T1000 (cell line): ENCODE measurements around the gene PDE4D.

Experiments used
- DNase-seq: peaks from one replicate; lab custom pipeline; 2025; ENCODE audit warnings: mixed read lengths; lab: John Stamatoyannopoulos, UW

The PDE4D gene

DNA sequence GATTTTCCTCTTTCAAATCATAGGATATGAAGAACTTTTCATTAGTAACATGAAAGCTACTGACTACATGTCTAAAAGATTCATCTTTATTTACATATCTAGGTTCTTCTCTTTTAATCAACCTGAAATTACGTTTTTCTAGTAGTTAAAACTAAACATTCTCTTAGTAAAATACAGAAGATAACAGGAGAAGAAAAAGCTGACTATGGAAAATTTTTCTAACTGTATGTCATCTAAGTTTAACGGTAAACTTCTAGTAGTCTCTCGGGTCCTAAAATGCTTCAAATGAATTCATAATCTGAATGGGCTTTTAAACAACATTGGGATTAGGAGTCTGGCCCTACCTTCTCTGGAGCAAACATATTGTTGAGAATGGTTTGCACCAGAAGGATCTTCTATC, 151.9 kb downstream of the PDE4D start:
- no peak for DNase-seq

DNA sequence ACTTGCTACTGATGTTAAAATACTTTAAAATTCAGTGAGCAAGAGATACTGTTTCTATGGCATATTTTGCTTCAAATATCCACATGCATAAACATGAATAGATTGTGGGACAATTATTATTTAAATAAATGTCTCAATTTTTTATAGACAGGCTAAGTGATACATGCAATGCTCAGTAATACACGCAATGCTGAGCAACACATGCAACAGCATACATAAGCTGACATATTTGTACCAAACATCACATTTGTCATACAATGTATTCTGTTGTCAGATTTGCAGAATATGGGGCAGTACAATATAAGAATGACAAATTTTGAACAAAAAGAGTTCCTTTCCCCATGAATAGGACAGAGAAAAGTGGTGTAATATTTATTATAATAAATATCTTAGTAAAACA, 155.5 kb downstream of the PDE4D start:
- no peak for DNase-seq

DNA sequence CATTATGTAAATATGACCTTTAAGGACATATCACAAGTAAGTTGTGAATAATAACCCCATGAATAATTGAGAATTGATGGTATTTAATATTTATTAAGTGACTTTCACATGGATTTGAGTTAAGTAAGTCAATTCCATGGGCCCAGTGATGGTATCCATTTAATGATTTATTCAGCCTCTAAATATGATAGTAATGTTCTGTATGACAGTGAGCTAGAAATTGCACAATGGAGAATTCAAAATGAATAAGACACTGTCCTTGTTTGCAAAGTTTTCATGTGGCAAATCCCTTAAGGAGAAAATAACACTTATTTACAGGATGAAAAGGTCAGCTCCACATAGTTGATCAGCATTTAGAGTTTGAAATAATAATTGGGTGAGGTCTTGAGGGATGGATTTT, 160.7 kb downstream of the PDE4D start:
- no peak for DNase-seq

GRCh38 chr5:59732301-59732700, 161.2 kb downstream of the PDE4D start:
- DNase-seq, result no peak

DNA sequence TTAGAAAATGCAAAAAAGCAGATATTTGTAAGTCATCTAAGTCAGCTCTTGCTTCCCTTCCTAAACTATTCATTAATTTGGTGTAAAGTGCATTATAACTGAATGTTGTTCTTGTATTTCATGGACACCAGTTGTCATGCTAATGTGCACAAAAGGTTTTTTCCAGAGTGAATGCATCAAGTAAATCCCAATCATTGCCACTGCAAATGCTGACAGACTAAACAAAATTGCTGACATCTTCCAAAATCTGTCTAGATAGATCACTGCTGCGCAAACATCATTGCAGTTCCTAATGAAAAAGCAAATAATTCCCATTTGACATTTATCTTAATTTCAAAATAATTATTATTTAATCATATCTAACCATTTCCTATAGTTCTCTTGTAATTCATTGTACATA, 161.7 kb downstream of the PDE4D start:
- DNase-seq, result no peak

DNA sequence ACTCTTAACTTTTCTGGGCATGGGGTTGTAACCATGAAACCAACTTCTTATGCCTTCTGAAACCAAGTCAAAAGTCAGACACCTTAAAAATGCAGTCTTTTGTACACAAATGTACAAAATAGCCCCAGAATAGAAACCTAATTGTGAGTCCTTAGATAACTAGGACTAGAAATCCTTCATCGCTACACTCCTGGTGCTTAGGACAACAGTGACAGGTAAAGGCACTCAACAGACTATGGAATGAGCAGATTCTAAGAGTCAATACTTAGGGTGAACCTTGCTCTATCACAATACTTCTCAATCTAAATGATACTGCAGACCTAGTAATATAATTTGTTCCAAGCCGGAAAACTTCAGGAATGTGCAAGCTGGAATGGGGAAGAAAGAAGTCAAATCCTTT, 163.7 kb downstream of the PDE4D start:
- no peak for DNase-seq

DNA sequence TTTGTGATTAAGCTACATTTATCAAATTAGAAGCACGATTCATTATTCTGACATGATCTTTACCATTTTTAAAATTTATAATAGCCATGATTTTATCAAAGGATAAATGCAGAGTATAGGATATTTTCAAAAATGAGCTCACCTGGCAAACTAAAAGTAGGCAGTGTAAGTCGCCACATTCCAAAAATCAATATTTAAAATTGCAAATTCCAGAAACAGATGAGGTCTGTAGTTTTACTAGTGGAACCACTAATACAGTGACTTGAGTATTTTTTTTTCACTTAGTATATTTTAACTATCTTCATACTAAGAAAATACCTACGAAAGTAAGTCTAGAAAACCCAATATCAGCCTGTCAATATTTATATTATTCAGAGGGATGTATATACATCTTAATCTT, 164.2 kb downstream of the PDE4D start:
- DNase-seq, result no peak

- no peak for DNase-seq
Observed at GRCh38 chr5:59728356-59728755, 165.2 kb downstream of the PDE4D start.

DNA sequence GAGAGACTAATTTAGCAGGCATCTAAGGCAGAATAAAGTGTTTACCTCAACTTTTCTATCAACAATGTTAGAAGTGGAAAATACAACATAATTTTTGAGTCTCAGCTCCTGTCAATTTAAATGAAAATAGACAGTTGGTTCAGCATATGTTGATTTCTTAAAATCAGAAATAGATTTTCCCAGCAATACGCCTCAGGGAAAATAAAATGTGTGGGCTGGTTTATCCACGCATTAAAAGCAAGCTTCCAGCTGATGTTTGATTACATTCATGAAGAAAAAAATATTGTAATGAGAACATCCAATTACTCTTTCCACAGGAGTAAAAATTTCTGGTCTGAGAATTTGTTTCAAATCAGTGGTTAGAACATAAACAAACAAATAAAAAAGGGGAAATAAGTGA, 166.3 kb downstream of the PDE4D start:
- no peak for DNase-seq

DNA sequence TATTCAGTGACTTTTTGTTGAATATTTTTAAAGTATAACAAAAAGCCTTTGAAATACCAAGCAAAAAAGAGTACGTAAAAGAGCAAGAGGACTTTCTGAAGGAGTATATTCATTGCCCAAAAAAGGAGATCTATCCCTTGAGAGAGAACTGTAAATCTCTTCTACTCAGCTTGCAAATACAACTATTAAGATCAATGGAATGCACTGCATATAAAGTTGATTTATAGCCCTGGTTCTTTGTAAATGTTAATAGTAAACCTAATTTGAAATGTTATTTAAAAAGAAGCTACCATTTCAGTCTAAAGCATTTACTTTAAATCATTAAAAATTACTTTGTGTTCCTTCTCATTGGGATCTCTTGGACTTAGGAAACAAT, 168.1 kb downstream of the PDE4D start:
- DNase-seq, result no peak

DNA sequence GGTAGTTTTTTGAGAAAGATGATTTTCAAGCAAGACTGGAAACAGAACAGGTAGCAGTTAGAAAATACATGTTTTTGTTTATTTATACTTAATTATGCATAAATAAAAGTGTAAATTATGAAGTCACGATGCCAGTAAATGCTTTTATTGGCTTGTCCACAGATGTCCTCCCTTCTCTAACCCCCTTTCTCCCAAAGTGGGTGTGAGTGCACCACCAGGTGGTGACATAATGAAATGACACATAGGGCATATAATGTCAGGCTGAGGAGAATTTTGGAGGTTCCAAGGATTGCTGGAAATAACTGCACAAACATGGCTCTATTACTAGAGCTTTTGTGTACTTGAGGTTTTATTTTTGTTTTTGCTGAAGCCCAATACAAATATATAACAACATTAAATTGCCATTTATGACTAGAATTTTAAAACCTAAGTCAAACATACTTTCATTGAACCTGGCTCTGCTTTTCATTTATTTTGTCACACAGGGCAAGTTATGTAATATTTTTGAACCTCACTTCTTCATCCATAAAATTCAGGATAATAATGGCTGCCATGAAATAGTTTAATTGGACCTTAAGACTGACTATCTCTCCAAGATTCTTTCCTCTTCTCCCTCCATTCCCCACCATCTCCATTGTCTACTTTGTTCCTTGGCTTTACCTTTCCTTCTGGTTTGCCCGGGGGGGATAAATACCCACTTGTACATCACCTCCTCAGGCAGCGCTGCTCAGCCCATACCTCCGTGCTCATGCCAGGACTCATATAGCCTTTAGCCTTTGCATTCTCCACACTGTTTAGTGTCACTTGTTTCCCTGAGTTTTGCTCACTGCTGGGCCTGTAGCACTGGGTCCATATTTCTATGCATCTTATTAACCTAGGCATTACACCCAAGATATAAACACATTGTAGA, 168.8 kb downstream of the PDE4D start:
- DNase-seq, result no peak

GRCh38 chr5:59722874-59723273, 170.7 kb downstream of the PDE4D start:
- DNase-seq, result no peak

DNA sequence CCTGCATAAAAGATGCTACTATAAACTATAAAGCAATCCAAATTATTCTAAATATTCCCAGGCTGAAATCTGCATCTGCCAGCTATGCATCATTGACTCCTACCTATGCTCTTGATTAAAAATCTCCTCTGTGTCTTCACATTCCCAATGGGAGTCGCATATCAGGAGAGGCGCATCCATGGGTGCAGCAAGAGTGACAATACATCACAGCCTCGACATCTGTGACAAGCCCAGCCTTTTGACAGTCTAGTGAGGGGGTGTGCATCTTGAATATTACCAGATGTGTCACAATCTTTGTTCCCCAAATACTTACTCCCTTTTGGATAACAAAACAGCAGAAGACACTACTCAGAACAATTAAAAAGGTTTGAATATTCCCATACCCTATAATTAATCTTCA, 171.8 kb downstream of the PDE4D start:
- no peak for DNase-seq

- no peak for DNase-seq
Observed at GRCh38 chr5:59720063-59720462, 173.5 kb downstream of the PDE4D start.

- no peak for DNase-seq
Observed at GRCh38 chr5:59716966-59717500, 176.5 kb downstream of the PDE4D start.

GRCh38 chr5:59716029-59716428, 177.5 kb downstream of the PDE4D start:
- no peak for DNase-seq

GRCh38 chr5:59715228-59715627, 178.3 kb downstream of the PDE4D start:
- DNase-seq, result no peak

DNA sequence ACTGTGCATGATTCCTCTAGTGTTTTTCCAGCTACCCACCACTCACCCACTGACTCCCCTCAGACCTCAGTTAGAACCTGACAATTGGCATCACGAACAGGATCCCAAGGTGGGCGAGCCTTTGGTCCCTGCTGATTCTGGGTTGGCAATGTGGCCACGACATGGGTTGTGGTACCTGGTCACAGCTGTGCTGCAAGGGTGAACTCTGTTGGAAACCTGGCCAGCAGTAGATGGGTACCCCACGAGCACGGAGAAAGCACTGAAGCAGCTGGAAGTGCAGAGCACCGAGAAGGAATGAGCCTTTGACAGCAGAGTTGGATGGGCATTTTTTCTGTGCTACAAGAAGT, 180.1 kb downstream of the PDE4D start:
- no peak for DNase-seq

DNA sequence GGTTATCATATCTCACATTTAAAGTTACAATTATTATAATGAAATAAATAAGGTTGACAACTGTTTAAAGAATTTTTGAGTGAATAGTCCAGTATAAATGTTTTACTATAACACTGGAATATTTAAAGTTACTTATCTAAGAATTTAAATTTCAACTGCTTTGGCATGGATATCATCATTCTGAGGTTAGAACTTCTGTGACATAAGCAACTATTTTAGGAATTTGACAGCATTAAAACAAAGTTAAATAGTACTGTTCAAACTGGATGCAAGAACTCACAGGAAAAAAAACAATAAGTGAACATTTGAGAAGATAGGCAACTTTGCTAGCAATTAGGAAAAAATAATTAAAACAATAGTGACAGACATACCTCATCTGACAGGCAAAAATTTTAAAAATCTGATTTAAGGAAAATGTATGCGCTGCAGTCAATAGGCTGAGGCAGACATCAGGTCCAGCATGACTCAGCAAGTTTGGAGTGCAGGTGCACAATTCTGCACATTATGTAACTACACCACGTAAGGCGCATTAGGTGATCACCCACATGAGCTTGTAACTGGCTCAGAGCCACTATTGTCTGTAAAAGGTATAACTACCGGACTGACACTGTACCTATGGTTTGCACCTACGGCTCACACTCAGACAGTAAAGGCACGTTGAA, 180.6 kb downstream of the PDE4D start:
- no peak for DNase-seq

DNA sequence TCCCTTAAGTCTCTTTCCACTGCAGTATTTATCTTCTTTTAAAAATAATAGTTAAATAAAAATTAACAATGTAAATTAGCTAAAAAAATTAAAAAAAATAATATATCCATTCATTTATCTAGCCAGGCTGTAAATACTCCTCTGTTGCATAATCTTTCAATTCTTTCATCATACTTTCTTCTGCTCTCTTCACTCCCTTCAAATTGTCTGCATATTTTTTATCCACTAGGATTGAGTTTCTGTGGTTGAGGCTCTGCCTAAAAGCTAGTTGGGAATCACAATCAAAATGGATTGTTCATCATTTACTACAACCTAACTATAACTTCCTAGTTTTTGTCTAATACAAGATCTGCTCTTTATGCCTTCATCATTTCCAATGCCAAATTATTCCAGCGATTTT, 182.2 kb downstream of the PDE4D start:
- no peak for DNase-seq

- peak; percentile 7 for DNase-seq
Observed at GRCh38 chr5:59709846-59710245, 183.7 kb downstream of the PDE4D start.

DNA sequence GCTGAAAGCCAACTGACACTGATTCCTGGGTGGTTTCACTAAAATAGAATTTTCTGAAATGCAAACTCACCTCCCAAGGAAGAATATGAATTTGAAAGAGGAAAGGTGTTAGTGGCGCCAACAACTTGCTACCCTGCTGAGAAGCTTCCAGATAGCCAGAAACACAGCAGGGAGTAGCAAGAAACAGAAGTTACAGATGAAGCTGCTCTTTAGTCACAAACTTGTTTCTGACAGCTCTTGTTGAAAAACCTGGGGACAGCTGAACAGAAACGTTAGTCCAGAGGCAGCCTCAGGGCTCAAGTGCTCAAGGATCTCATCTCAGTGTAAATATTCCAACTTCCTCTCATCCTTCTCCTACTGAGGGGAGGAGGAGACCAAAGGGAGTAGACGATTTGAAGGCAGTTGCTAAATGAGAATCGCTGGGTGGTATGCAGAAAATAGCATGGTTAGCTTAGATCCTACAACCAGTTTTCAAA, 184.1 kb downstream of the PDE4D start:
- DNase-seq, result no peak

GRCh38 chr5:59704936-59705335, 188.6 kb downstream of the PDE4D start:
- no peak for DNase-seq
